Activated gamma-delta T cell treated with anti-CD3 and anti-CD28 coated beads, Interleukin-2, amount 50 U/mL, for 16 hours (primary cell): ENCODE results near the gene CCR2.
"Not testable (repeated sequence)": the region's sequence is repeated elsewhere in the genome, so short reads cannot be mapped to it uniquely, and the experiment has no call there.

Experiments
- DNase-seq: peaks from one replicate; pipeline ENCODE4 v3.0.0-alpha.2; 2020; ENCODE audit warnings: low read depth

Gene CCR2

GRCh38 chr3:46353647-46354410 is at the start of gene CCR2:
CCR2 (plus strand) TSS chr3:46354111; CDS start chr3:46357528, 3,417 bp downstream.
- no peak for DNase-seq

- DNase-seq, result no peak
Observed at GRCh38 chr3:46304739-46305138, 49.2 kb upstream of the CCR2 start.

DNA sequence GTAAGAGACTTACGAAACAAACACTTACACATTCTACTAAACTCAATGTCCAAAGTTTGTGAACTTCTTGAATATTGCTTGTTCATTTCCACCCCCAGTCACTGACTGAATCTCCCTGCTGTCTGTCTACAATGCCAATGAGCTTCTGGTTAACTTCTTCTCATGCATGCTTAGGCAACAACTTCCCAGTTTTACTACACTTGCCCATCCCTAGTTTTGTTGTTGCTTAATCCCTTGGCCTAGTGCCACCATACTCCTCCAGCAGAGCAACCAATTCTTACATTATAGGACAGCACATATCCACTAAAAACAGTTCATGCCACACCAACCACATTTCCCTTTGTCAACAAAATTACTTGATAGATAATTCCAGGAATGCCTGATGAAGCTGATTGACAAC is 40.9 kb upstream of the CCR2 start:
- DNase-seq, result no peak

DNA sequence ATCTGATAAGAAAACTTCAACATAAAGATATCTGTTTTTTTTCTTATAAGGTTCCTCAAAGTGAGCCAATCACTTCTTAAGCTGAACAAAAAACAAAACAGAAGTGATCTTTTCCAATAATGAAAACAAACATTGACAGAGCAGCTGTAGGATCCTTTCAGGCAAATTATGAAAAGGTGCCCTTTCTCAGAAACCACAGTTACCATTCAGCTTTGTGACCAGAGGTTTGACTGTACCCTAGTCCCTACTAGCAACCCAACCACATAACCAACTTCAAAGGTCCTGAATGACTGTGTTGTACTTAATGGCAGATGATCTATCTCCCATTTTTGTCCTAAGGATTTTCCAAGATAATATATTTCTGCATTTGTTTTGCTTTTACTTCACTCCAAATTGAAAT is 39.4 kb upstream of the CCR2 start:
- no peak for DNase-seq

DNA sequence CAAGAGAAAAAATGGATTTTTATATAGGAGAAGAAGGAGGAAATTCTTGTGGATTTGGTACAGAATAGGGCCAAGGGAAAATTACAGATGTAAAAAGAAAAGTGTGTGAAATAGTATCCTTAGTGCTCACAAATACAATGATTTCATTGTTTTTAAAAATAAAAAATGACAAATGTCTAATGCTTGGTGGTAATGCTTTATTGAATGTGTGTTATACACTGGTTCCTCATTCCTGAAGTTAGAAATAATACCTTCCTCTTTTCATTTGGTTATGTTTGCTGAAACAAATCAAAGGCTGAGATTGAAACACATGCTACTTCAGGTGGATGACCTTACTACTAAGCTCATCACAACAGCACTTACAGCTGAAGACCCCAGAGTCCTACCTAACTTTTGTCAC is 37.7 kb upstream of the CCR2 start:
- DNase-seq, result no peak

DNA sequence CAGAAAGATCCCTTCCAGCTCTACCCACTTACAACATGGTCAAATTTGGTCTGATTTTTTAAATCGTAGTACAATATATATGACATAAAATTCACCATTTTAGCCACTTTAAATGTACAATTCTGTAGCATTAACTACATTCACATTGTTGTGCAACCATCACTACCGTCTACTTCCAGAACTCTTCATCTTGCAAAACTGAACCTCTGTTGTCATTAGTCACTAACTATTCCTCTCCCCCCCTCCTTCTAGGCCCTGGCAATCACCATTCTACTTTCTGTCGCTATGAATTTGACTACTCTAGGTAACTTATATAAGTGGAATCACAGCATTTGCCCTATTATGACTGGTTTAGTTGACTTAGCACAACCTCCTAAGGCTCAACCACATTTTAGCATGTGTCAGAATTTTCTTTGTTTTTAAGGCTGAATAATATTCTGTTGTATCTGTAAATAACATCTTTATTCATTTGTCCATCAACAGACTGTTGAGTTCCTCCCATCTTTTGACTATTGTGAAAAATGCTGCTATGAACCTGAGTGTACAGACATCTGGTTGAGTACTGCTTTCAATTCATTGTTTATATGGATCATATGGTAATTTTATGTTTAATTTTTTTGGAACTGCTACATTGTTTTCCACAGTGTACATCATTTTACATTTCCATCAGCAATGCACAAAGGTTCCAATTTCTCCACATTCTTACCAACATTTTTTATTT is 35.5 kb upstream of the CCR2 start:
- no peak for DNase-seq

- no peak for DNase-seq
Observed at GRCh38 chr3:46321461-46322104, 32.3 kb upstream of the CCR2 start.

- DNase-seq, result no peak
Observed at GRCh38 chr3:46324036-46324435, 29.9 kb upstream of the CCR2 start.

- DNase-seq, result no peak
Observed at GRCh38 chr3:46325645-46326300, 28.1 kb upstream of the CCR2 start.

DNA sequence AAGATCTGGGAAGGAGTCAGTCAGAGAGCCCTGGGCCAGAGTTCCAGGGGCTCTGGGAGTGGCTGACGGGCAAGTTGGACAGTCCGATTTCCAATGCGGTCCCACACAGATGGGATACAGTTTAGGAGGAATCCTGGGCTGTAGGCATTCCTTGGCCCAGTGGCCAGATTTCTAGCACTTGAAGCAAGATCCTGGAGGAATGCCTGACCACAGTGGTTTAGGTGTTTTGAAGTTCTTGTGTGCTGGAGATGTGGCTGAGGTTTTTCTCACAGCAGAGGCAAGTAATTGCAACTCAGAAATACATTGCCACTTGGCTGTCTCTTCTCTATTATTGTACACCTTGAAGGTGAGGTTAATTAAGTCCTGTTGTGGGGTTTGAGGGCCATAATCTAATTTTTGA is 23.2 kb upstream of the CCR2 start:
- not testable (repeated sequence) for DNase-seq

GRCh38 chr3:46334741-46335478 is 19.0 kb upstream of the CCR2 start:
- no peak for DNase-seq

DNA sequence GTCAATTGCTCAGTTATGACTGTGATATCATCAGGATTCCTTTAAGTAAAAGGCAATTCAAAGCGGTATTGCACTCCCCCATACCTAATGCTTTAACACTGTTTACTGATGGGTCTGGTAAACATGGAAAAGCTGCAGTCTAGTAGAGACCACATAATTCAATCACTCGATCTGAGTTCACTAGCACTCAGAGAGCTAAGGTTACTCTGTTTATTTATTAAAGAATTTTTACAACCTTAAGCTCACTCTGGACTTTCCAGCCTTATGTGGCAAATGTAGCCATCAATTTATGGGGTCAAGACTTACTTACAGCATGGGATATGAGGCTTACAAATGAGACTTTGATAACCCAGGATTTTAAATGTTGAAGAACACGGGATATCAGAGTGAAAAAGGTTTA is 18.4 kb upstream of the CCR2 start:
- DNase-seq, result no peak

DNA sequence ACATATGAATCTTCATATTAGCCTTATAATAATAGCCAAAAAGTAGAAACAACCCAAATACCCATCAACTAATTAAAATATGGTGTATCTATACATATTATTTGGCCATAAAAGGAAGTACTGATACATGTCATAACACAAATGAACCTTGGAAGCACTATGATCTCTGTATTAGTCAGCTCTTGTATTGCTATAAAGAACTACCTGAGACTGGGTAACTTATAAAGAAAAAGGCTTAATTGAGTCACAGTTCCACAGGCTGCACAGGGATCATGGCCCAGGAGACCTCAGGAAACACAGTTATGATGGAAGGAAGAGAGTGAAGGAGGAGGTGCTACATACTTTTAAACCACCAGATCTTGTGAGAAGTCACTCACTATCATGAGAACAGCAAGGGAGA is 16.0 kb upstream of the CCR2 start:
- no peak for DNase-seq

DNA sequence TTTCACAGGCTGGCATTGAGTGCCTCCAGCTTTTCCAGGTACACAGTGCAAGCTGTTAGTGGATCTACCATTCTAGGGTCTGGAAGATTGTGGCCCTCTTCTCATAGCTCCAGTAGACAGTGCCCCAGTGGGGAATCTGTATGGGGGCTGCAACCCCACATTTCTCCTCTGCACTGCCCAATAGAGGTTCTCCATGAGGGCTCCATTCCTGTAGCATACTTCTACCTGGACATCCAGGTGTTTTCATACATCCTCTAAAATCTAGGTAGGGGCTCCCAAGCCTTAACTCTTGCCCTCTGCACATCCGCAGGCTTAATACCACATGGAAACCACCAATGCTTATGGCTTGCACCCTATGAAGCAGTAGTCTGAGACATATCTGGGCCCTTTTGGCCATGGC is 15.1 kb upstream of the CCR2 start:
- DNase-seq, result no peak

GRCh38 chr3:46344476-46344875 is 9.4 kb upstream of the CCR2 start:
- no peak for DNase-seq

- no peak for DNase-seq
Observed at GRCh38 chr3:46348823-46349482, 5.0 kb upstream of the CCR2 start.

- no peak for DNase-seq
Observed at GRCh38 chr3:46349484-46350261, 4.2 kb upstream of the CCR2 start.

- DNase-seq, result no peak
Observed at GRCh38 chr3:46350262-46350565, 3.7 kb upstream of the CCR2 start.

DNA sequence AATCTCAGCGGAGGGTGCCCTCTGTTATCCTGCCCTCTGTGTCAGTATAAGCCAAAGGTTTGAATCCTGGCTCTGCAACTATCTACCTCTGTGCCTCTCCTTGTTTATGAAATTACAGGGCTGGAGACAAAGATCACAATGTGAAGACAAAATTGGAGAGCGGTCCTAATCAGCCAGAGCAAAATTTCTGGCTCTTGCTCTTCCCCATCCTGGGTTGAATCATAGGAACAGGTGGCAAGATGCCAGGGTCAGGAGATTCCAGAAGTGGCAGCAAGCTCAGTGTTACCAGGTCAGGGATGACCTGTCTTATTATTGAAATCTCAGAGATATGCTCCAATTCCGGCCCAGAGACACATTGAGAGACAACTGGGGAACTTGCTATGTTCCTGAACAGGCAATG is 2.3 kb upstream of the CCR2 start:
- DNase-seq, result no peak

GRCh38 chr3:46353090-46353489 is 821 bp upstream of the CCR2 start:
- no peak for DNase-seq

- no peak for DNase-seq
Observed at GRCh38 chr3:46354478-46354877, 567 bp downstream of the CCR2 start.
